GM19452 (cell line): ENCODE results near the gene C9orf153.
"Not testable (repeated sequence)": the region's sequence is repeated elsewhere in the genome, so short reads cannot be mapped to it uniquely, and the experiment has no call there.

Source experiments
- ATAC-seq: cut with Tn5 transposase; IDR thresholded peaks from one replicate; pipeline ENCODE4 v1.9.1; 2021; ENCODE audit not compliant: unreplicated experiment

The C9orf153 gene

GRCh38 chr9:86259557-86259956 is at the start of gene C9orf153:
TSS of gene C9orf153 (minus strand) at chr9:86259657. CDS start at chr9:86229603, 30,054 bp downstream.
- ATAC-seq: no peak

- ATAC-seq: no peak
Measured at GRCh38 chr9:86308687-86309086, 49.2 kb upstream of the C9orf153 start.

- ATAC-seq: no peak
Measured at GRCh38 chr9:86304236-86304730, 44.8 kb upstream of the C9orf153 start.

GRCh38 chr9:86303316-86303975 is 44.0 kb upstream of the C9orf153 start:
- no peak for ATAC-seq

- no peak for ATAC-seq
Measured at GRCh38 chr9:86301686-86302085, 42.2 kb upstream of the C9orf153 start.

GRCh38 chr9:86300701-86301100 is 41.2 kb upstream of the C9orf153 start:
- ATAC-seq: no peak

- ATAC-seq: no peak
Measured at GRCh38 chr9:86298873-86299272, 39.4 kb upstream of the C9orf153 start.

GRCh38 chr9:86290341-86290740 is 30.9 kb upstream of the C9orf153 start:
- not testable (repeated sequence) for ATAC-seq

- no peak for ATAC-seq
Measured at GRCh38 chr9:86288499-86289198, 29.2 kb upstream of the C9orf153 start.

- no peak for ATAC-seq
Measured at GRCh38 chr9:86287013-86287412, 27.6 kb upstream of the C9orf153 start.

GRCh38 chr9:86286278-86286677 is 26.8 kb upstream of the C9orf153 start:
- no peak for ATAC-seq

GRCh38 chr9:86285261-86285660 is 25.8 kb upstream of the C9orf153 start:
- ATAC-seq: no peak

GRCh38 chr9:86282979-86283535 is 23.6 kb upstream of the C9orf153 start:
- peak; percentile 18 for ATAC-seq

- peak; percentile 84 for ATAC-seq
Measured at GRCh38 chr9:86282077-86282978, 22.9 kb upstream of the C9orf153 start, which contains the start of gene ISCA1. TSS of gene ISCA1 (minus strand) at chr9:86282538. CDS start at chr9:86282458, 80 bp downstream.

- ATAC-seq: peak; percentile 28
Measured at GRCh38 chr9:86281593-86282076, 22.2 kb upstream of the C9orf153 start.

- ATAC-seq: no peak
Measured at GRCh38 chr9:86280580-86280979, 21.1 kb upstream of the C9orf153 start.

- ATAC-seq: no peak
Measured at GRCh38 chr9:86279839-86280238, 20.4 kb upstream of the C9orf153 start.

GRCh38 chr9:86277072-86277471 is 17.6 kb upstream of the C9orf153 start:
- ATAC-seq: no peak

GRCh38 chr9:86275962-86276361 is 16.5 kb upstream of the C9orf153 start:
- no peak for ATAC-seq

GRCh38 chr9:86274821-86275643 is 15.6 kb upstream of the C9orf153 start:
- ATAC-seq: no peak
